RCC 7860 (cell line): ENCODE results near the gene LPIN3.

ENCODE experiments used
- DNase-seq: peaks from one replicate; pipeline ENCODE4 v3.0.0-alpha.2; 2015; ENCODE audit warnings: low spot score
- FAIRE-seq: peaks from 2 replicates; lab custom pipeline; 2012; peaks lifted over from hg19 to GRCh38; lab: Jason Lieb, UNC

LPIN3 gene

GRCh38 chr20:41364967-41365765, 24.5 kb downstream of the LPIN3 start:
- FAIRE-seq (no peak), DNase-seq (no peak)

- DNase-seq (no peak), FAIRE-seq (no peak)
Measured at GRCh38 chr20:41365777-41366545, 25.3 kb downstream of the LPIN3 start.

DNA sequence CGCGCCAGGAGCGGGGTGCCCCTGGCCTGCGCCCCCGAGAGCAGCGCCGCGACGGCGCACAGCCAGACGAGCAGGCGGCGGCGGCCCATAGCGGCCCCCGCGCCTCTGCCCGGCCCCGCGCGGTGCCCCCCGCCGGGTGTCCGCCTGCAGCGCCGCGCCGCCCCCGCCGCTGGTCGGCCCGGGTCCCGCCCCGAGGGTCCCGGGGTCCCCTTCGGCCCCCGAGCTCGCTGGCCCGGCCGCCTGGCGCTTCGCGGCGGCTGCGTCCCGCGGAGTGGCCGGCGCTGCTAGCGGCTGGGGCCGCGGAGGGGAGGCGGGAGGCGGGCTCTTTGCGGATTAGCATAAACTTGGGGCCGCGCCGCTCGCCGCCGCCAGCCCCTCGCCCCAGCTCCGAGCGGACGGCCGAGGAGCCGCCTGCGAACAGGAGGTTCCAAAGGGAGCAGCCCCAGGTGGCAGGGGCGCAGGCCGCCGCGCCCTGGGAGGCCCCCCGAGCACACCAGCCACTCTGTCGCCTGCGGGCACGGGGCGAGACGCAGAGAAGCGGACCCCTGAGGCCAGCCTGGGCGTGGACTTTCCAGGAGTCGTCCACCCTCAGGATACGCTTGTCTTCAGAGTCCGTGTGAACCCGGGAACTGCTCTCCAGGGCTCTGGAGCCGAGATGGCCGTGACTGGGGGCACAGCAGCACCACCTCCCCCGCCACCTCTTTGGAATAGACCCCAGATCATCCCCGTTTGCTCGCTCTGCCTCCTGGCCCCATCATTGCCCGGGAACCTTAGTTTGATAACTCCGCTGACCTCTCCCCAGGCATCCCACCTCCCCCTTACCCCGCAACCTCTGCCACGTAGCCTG, 26.1 kb downstream of the LPIN3 start, which contains the start of gene EMILIN3:
TSS of gene EMILIN3 (minus strand) at position 273 of the 847 bp plus-strand sequence. CDS start at position 89, 184 bp downstream.
- FAIRE-seq: no peak
- DNase-seq: no peak

DNA sequence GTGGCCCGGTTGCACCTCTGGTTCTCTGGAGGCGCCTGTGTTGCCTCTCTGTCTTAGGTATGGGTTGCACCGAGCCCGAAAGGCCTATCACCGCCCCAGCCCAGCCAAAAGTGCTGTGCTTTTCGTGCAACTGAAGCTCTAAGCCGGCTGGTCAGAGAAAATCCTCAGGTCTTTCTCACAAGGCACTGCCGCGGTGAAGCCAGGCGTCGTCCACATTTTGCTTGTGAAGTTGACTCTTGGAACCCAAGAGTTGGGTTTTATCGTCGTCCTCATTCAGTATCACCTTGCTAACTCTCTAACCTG, 26.7 kb downstream of the LPIN3 start:
- FAIRE-seq: no peak
- DNase-seq: no peak

GRCh38 chr20:41367956-41368355, 27.3 kb downstream of the LPIN3 start:
- DNase-seq: no peak
- no peak for FAIRE-seq

- DNase-seq (no peak), FAIRE-seq (no peak)
Measured at GRCh38 chr20:41369673-41370072, 29.1 kb downstream of the LPIN3 start.

DNA sequence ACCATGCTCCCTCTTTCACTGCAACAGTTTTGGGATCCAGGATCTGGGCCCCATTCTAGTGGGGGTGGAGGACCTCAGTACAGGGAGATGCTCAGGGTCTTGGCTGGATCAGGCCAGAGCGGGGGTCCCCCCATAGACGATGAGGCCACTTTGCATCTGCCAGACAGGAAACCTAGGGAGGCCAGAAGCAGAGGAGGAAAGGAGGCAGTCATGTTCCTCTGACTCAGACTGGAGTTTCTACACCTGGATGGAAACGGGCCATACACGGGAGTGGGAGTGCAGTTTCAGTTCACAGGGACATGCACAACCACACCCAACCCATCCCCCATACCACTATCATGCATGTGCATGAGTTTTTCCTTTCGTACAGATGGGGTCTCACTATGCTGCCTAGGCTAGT, 29.6 kb downstream of the LPIN3 start:
- FAIRE-seq: no peak
- DNase-seq: no peak

DNA sequence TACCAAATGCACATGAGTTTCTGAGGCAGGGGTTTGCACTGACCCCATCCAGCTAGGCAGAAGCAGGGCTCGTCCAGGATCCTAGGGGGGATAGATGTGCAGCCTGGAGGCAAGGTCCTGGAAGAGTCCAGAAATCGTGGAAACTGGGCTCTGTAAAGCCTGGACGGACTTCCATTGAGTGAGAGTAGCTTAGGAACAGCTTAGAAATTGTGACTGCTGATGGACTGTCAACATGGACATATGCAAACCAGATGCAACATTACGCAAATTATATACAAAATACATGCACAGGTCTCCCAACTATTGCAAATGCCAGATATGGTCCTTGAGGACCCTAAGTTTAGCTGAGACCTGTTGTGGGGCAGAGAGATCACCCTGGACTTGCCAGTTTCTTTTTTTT, 30.8 kb downstream of the LPIN3 start:
- FAIRE-seq: no peak
- DNase-seq: no peak

DNA sequence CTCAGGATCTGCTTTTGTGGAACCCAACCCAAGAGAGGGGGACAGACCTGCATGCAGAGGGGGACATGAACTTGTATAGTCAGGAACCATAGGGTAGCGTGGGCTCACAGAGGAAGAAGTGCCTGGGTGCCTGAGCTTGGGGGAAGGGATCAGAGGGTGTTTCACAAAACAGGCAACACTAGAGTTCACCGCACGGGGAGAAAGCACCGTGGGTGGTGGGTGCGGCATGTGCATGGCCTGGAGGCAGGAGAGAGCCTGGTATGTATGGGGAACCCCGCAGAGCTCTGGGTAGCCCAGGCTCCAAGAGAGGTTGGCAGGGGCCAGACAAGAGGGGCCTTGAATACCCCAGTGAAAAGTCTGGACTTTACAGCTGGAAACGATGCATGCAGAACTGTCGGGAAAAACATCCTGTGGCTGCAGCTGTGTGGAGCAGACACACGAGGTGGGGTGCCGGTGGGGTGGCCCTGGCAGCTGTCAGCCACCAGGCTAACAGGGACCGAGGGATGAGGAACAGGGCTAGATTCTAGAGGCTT, 32.7 kb downstream of the LPIN3 start:
- DNase-seq (no peak), FAIRE-seq (no peak)

GRCh38 chr20:41373931-41374920, 33.6 kb downstream of the LPIN3 start:
- DNase-seq: no peak
- FAIRE-seq: no peak

- FAIRE-seq (no peak), DNase-seq (no peak)
Measured at GRCh38 chr20:41375846-41376245, 35.2 kb downstream of the LPIN3 start.

DNA sequence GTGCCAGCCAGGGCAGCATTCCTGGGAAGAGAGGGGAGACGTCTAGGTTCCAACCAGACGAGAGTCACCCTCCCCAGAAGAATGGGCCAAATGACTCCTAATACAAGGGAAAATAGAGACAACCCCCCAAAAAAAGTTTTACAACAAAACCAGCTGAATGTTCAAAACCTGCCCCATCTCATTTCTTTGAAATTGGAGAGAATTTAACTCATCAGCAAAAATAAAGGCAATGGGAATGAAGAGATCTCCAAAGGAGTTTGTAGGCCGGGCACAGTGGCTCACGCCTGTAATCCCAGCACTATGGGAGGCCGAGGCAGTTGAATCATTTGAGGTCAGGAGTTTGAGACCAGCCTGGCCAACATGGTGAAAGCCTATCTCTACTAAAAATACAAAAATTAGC, 35.7 kb downstream of the LPIN3 start:
- no peak for DNase-seq

DNA sequence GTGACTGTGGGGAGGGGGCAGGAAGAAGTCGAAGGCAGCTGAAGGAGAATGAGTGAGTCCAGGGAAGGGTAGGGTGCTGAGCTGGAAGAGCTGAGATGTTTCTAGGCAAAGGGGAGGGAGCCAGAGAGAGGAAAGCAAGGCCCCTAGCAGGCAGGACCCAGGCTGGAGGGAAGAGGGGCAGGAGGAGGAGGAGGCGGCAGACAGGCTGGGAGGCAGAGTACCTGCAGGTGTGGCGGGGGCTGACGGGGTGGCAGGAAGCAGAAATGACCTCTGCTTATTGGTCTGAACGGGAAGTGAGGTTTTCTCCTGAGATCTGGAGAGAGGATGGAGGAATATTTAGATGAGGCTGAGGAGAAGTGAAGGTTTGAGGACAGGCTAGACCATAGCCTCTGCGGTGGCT, 36.7 kb downstream of the LPIN3 start:
- DNase-seq (no peak), FAIRE-seq (no peak)

More for the DNA sequence above, 35.7 kb downstream of the LPIN3 start:
- FAIRE-seq: no peak

GRCh38 chr20:41379551-41379950, 38.9 kb downstream of the LPIN3 start:
- FAIRE-seq: no peak
- no peak for DNase-seq

GRCh38 chr20:41380551-41381193, 40.1 kb downstream of the LPIN3 start:
- no peak for DNase-seq
- no peak for FAIRE-seq

- DNase-seq (no peak), FAIRE-seq (no peak)
Measured at GRCh38 chr20:41382791-41383305, 42.2 kb downstream of the LPIN3 start.

DNA sequence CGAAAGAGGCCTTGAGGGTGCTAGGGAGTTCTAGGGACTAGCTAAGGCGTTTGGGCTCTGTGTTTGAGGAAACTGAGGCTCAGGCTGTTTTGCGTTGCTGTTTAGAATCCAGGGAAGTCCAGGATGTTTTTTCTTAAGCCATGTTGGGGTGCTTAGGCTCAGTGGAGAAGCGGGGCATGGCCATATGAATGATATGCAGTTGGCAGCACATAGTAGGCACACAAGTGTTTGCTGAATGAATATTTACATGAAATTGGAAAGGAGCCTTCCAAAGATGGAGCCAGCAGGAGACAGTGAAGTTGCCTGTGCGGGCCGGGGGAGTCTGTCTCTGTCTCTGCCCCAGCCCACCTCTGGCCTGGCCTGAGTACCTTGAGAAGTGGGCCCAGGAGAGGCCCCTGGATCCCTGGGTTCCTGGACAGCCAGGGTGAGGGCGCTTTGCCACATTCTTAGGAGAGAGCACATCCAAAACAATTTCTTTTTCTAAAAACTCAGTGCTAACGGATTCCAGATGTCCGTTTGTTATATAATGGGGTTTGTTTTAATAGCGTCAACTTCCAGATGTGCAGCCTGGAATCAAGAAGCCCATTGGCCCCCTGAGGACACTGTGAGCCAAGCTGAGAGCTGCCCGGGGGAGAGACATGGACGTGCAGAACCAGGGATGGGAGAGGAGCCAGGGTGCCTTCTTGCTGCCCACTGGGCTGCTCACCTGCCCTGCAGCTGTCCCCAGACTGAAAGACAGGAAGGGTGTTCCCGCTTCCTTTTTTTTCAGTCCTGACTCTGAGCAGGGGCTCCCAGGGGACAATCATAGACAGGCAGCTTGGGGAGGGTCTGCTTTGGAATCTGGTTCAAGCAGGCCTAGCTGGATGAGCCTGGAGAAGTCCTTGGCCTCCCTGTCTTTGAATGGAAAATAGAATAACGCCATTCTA, 46.1 kb downstream of the LPIN3 start:
- FAIRE-seq (no peak), DNase-seq (no peak)

DNA sequence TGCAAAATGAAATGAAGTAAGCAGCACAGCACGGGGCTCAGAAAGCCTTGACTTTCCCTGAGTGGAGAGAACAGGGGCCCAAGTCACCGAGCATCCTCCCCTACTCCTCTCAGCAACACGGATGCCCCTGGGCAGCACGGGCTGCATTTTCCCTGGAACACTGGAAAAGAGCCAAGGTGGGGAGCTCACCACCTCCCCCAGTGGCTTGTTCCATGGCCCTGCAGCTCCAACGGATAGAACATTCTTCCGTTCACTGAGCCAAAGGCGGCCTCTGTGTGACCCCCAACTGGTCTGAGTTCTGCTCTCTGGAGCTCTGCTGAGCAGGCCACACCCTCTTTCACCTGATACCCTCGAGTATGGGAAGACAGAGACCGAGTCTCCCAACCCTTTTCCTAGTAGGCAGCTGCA, 46.8 kb downstream of the LPIN3 start:
- no peak for FAIRE-seq

More for the DNA sequence above, 46.8 kb downstream of the LPIN3 start:
- DNase-seq: no peak
